K562 (cell line): ENCODE data around the gene AP2S1. TPM values are rescaled to one million over a fixed set of nuclear protein-coding genes. Genes with fewer than 3 reads are reported as not detected.

ENCODE experiments used
- ATAC-seq: fragments of 200-7000 bp; cut with Tn5 transposase; 3 replicates; pipeline ENCODE4 v1.9.1; 2020; ENCODE audit warnings: moderate library complexity
- BruUV-seq: library from RNA; stranded (reverse); fragments of 400-500 nt; replicated peaks from 2 replicates; lab custom pipeline; 2021; lab: Mats Ljungman, UMichigan
- CTCF ChIA-PET: fragments of 300-600 bp; formaldehyde crosslinking; extraction: SDS; loops from one replicate; lab custom pipeline; 2021; ENCODE audit warnings: low intra/inter-chr PET ratio; lab: Yijun Ruan, JAX
- POLR2A ChIA-PET: fragments of 300-600, 350-650 bp; sonication (Branson Sonifier 250); formaldehyde crosslinking; extraction: SDS; loops from one replicate; lab custom pipeline; 2021; ENCODE audit warnings: antibody characterized with exemption, inconsistent platforms; lab: Yijun Ruan, JAX
- DNase-seq, 4 experiments: peaks; one replicate each; pipeline versions ENCODE4 v3.0.0 to v3.0.0-alpha.2; 2011 to 2018; ENCODE audit warnings: low spot score in 3 of 4, mixed read lengths in 3 of 4; ENCODE audit errors: extremely low read depth in 1 of 4
- FAIRE-seq: peaks from 2 replicates; lab custom pipeline; 2011; peaks lifted over from hg19 to GRCh38; lab: Jason Lieb, UNC
- H2AFZ ChIP-seq: 2 replicates; pipeline ENCODE4 v1.6.0; 2011; ENCODE audit warnings: low read depth, low read length, control low read depth, inconsistent platforms
- H3K27ac ChIP-seq: fragments of 200-600 bp; 3 replicates; pipeline ENCODE4 v1.8.0; 2011; ENCODE audit warnings: low read depth, mild to moderate bottlenecking, control low read depth, inconsistent platforms, low read length, moderate library complexity, mixed read lengths; ENCODE audit errors: extremely low read depth
- H3K27me3 ChIP-seq, 2 experiments: fragments of 300-600 bp in 1 of 2; 2 replicates in 1 of 2; 3 replicates in 1 of 2; pipeline versions ENCODE4 v1.6.0 to v1.8.0; 2011; ENCODE audit warnings: inconsistent platforms in 2 of 2, low read length in 2 of 2, mild to moderate bottlenecking in 1 of 2, mixed read lengths in 1 of 2, moderate library complexity in 1 of 2; ENCODE audit not compliant: control insufficient read depth in 2 of 2, insufficient read depth in 2 of 2
- H3K36me3 ChIP-seq: fragments of 300-600 bp; 3 replicates; pipeline ENCODE4 v1.8.0; 2011; ENCODE audit warnings: mild to moderate bottlenecking, low read length, inconsistent platforms; ENCODE audit not compliant: control insufficient read depth, insufficient read depth
- H3K4me1 ChIP-seq, 2 experiments: fragments of 200-600 bp in 1 of 2; replicated peaks in 1 of 2; 2 replicates in 1 of 2; 3 replicates in 1 of 2; pipeline versions ENCODE4 v1.5.1 to v1.8.0; 2011; ENCODE audit warnings: inconsistent platforms in 2 of 2, low read length in 2 of 2, mild to moderate bottlenecking in 1 of 2, mixed read lengths in 1 of 2, moderate library complexity in 1 of 2; ENCODE audit not compliant: control insufficient read depth in 2 of 2, insufficient read depth in 2 of 2
- H3K4me2 ChIP-seq: 2 replicates; pipeline ENCODE4 v1.6.1; 2011; ENCODE audit warnings: low read length, control low read depth, inconsistent platforms, mixed read lengths; ENCODE audit not compliant: insufficient read depth
- H3K4me3 ChIP-seq: fragments of 200-600 bp; sonication (generic), shearing (Covaris generic); 2 replicates; pipeline ENCODE4 v1.5.1; 2016; ENCODE audit warnings: control low read depth, inconsistent platforms
- H3K79me2 ChIP-seq: fragments of 200-600 bp; 3 replicates; pipeline ENCODE4 v1.8.0; 2011; ENCODE audit warnings: low read length, inconsistent platforms; ENCODE audit not compliant: control insufficient read depth, insufficient read depth
- H3K9ac ChIP-seq, 2 experiments: 2 replicates each; pipeline versions ENCODE4 v1.6.0 to v1.6.1; 2011; ENCODE audit warnings: low read depth in 2 of 2, low read length in 2 of 2, control low read depth in 1 of 2, inconsistent platforms in 1 of 2, mild to moderate bottlenecking in 1 of 2, mixed read lengths in 1 of 2; ENCODE audit not compliant: insufficient read depth in 1 of 2
- H3K9me1 ChIP-seq: one replicate; pipeline ENCODE4 v1.6.0; 2011; ENCODE audit warnings: inconsistent platforms, mild to moderate bottlenecking, low read length, moderate library complexity; ENCODE audit not compliant: control insufficient read depth, insufficient read depth
- H3K9me3 ChIP-seq: replicated peaks from 2 replicates; pipeline ENCODE4 v1.5.1; 2011; ENCODE audit warnings: low read depth, low read length, inconsistent platforms; ENCODE audit not compliant: control insufficient read depth, insufficient read depth
- H4K20me1 ChIP-seq: replicated peaks from 2 replicates; pipeline ENCODE4 v1.6.1; 2011; ENCODE audit warnings: low read length, inconsistent platforms, mixed read lengths; ENCODE audit not compliant: control insufficient read depth, insufficient read depth
- KDM1A ChIP-seq, 2 experiments: fragments of 450-650 bp; IDR thresholded peaks; 2 replicates each; pipeline ENCODE4 v1.6.1; 2016; ENCODE audit warnings: mild to moderate bottlenecking in 2 of 2
- MEIS2 ChIP-seq: fragments of 450-650 bp; IDR thresholded peaks from 2 replicates; pipeline ENCODE4 v1.6.1; 2014; ENCODE audit warnings: mild to moderate bottlenecking; ENCODE audit not compliant: partially characterized antibody
- PTTG1 ChIP-seq: fragments of 450-650 bp; IDR thresholded peaks from 2 replicates; pipeline ENCODE4 v1.6.1; 2016; ENCODE audit warnings: low read depth, mild to moderate bottlenecking, missing genetic modification characterization, missing compliant biosample characterization
- RAD21 ChIP-seq, 2 experiments: fragments of 250-450 bp in 1 of 2; fragments of 450-650 bp in 1 of 2; sonication (Bioruptor Pico) in 1 of 2; formaldehyde crosslinking in 1 of 2; IDR thresholded peaks in 1 of 2; conservative IDR thresholded peaks in 1 of 2; 2 replicates each; pipeline versions ENCODE4 v1.4.0 to v1.8.0; 2020 to 2022; ENCODE audit warnings: mild to moderate bottlenecking in 2 of 2, moderate library complexity in 1 of 2
- SRF ChIP-seq, 2 experiments: fragments of 250-450, 450-650 bp in 1 of 2; sonication (Bioruptor Pico) in 1 of 2; sonication (generic) in 1 of 2; formaldehyde crosslinking; IDR thresholded peaks; 2 replicates each; pipeline versions ENCODE4 v1.5.0 to v1.5.1; 2020 to 2022; ENCODE audit warnings: mild to moderate bottlenecking in 1 of 2, missing genetic modification reagents in 1 of 2
- WGBS: fragments of 100-300 bp; shearing (Covaris generic); methylation state at CpG from one replicate; pipeline ENCODE4 v1.1.6; 2016; ENCODE audit warnings: low coverage, mixed read lengths; ENCODE audit not compliant: insufficient coverage; ENCODE audit errors: missing lambda C conversion rate; 5-methylcytosine and 5-hydroxymethylcytosine counted together
- in situ Hi-C: fragments of 300-500 bp; cut with MboI; formaldehyde crosslinking; loops from 4 replicates; pipeline ENCODE4 v1.15.0; 2018; ENCODE audit warnings: inconsistent platforms, mixed read lengths
- intact Hi-C: fragments of 100-400 bp; cut with micrococcal nuclease; formaldehyde crosslinking; loops from 2 replicates; pipeline ENCODE4 v1.14.2; 2022
- polyA plus RNA-seq, 8 experiments: library from polyadenylated mRNA; depleted of rRNA in 4 of 8; stranded (reverse) in 5 of 8; unstranded in 3 of 8; fragments of >200 nt; fragmentation: Nextera tagmentation in 2 of 8; fragmentation: Illumina TruSeq in 1 of 8; extraction: Ambion mirVana in 2 of 8; extraction: Trizol in 1 of 8; gene quantifications; 2 replicates each; pipeline versions ENCODE4 v1.2.1 to v1.2.3, GENCODE V29; 2011 to 2014; ENCODE audit warnings: inconsistent platforms in 1 of 8, missing spikeins in 1 of 8
- total RNA-seq, 7 experiments: library from RNA; depleted of rRNA in 6 of 7; stranded (reverse); fragments of >200 nt in 6 of 7; fragmentation: Illumina TruSeq in 2 of 7; extraction: Trizol in 2 of 7; gene quantifications; 2 replicates each; pipeline versions ENCODE4 v1.2.1 to v1.2.3, GENCODE V29; 2011 to 2021; ENCODE audit warnings: low replicate concordance in 1 of 7
- TF ChIP-seq, protein P1 (sequence below): fragments of 450-650 bp; IDR thresholded peaks from 2 replicates; pipeline ENCODE4 v1.6.1; 2017; ENCODE audit warnings: mild to moderate bottlenecking, moderate library complexity

Gene AP2S1
- total and polyA plus RNA-seq, 9 of the 15 experiments (the other 6 are each of a cell fraction or from before 2014, with no cell fraction given) = 32.4 to 294 (median 136) TPM

DNA sequence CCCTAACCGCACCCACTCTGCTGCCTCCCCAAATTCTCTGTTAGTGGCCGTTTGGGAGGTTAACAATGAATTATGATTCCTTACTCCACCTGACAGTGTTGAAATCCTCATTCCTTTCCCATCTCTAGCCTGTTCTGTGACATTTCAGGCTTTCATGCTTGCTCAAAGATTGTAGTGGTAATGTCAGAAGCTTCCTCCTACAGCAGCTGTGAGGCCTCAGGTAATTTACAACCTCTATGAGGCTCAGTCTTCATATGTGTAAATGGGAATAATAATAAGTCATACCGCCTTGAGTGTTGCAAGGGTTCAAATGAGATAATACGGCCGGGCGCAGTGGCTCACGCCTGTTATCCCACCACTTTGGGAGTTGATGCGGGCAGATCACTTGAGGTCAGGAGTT is 61.3 kb downstream of the AP2S1 start:
- Histone ChIP-seq H3K36me3 (peaks cover 23% of the 10 kb centered on the region), H3K9me3 (no peaks in the 10 kb centered on the region), H3K4me1 (peaks cover 14 to 34% of the 10 kb centered on the region in 2 experiments), H3K79me2 (peaks cover 43% of the 10 kb centered on the region), H3K27me3 (no peaks in the 10 kb centered on the region), H3K4me3 (no peak overlapping the region), H4K20me1 (peaks cover 25% of the 10 kb centered on the region), H3K4me2 (no peak overlapping the region; the same call in 1 of the 2 replicates), H3K27ac (peak overlapping the region; percentile 69; the same call in 1 of the 3 replicates), H2AFZ (no peak overlapping the region; the same call in 1 of the 2 replicates), H3K9me1 (no peaks in the 10 kb centered on the region), H3K9ac (no peak overlapping the region)
- FAIRE-seq (no peak), DNase-seq (no peak), ATAC-seq (no peak)
- ChIA-PET POLR2A (interaction anchor here (0.8 to 5.6 kb wide), 6 partner anchors 9 to 58 kb away, joined by 3 to 89 read pairs (median 9); no protein-coding TSS in a partner anchor), CTCF (no interaction called here)
- in situ Hi-C loops = no loop called here
- TF ChIP-seq KDM1A (IDR thresholded peaks at IDR 0.05) (no peak), RAD21 (CRISPR knock-in tag; conservative IDR thresholded peaks at IDR 0.05 in 1 of 2, IDR thresholded peaks at IDR 0.05 in 1 of 2) (no peak), MEIS2 (peak; percentile 6), PTTG1 (tag) (no peak), SRF (CRISPR knock-in tag; IDR thresholded peaks at IDR 0.05) (no peak)
- TF ChIP-seq, protein P1, sequence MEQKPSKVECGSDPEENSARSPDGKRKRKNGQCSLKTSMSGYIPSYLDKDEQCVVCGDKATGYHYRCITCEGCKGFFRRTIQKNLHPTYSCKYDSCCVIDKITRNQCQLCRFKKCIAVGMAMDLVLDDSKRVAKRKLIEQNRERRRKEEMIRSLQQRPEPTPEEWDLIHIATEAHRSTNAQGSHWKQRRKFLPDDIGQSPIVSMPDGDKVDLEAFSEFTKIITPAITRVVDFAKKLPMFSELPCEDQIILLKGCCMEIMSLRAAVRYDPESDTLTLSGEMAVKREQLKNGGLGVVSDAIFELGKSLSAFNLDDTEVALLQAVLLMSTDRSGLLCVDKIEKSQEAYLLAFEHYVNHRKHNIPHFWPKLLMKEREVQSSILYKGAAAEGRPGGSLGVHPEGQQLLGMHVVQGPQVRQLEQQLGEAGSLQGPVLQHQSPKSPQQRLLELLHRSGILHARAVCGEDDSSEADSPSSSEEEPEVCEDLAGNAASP = no peak
- no TSS peak for BruUV-seq
- intact Hi-C loops = loop anchor here (5.0 kb wide), 1 partner anchor 38 kb away; no protein-coding TSS in a partner anchor
- 82% methylated on average over 8 of the region's 8 CpGs for WGBS
